Activated CD4-positive, alpha-beta T cell treated with anti-CD3 and anti-CD28 coated beads, Interleukin-2, amount 10 ng/mL, durations not matched to agents 7 days and 5 days (primary cell): ENCODE data around the gene ETS1. TPM values are rescaled to one million over a fixed set of nuclear protein-coding genes. Genes with fewer than 3 reads are reported as not detected.
A peak's percentile ranks its signal among the peaks of the same experiment; 100 is the strongest.

Experiments
- CTCF ChIA-PET: fragments of 350-600 bp; sonication (Branson Sonifier 250); formaldehyde crosslinking; loops from one replicate; lab custom pipeline; 2021; ENCODE audit warnings: antibody characterized with exemption; lab: Charles Lee
- POLR2A ChIA-PET: fragments of 350-600 bp; sonication (Branson Sonifier 250); formaldehyde crosslinking; loops from one replicate; lab custom pipeline; 2021; ENCODE audit warnings: antibody characterized with exemption; lab: Charles Lee
- DNase-seq: peaks from one replicate; pipeline ENCODE4 v3.0.0-alpha.2; 2020
- H3K27ac Mint-ChIP-seq: one replicate; pipeline ENCODE4 v1.8.0; 2021; ENCODE audit warnings: mild to moderate bottlenecking, moderate library complexity, mixed read lengths
- H3K27me3 Mint-ChIP-seq: one replicate; pipeline ENCODE4 v1.8.0; 2021; ENCODE audit warnings: mixed read lengths
- H3K36me3 Mint-ChIP-seq: one replicate; pipeline ENCODE4 v1.8.0; 2021; ENCODE audit warnings: low read depth, mixed read lengths
- H3K4me1 Mint-ChIP-seq: one replicate; pipeline ENCODE4 v1.8.0; 2021; ENCODE audit warnings: mixed read lengths
- H3K4me3 Mint-ChIP-seq: one replicate; pipeline ENCODE4 v1.8.0; 2021; ENCODE audit warnings: mild to moderate bottlenecking, moderate library complexity, mixed read lengths
- H3K9me3 Mint-ChIP-seq: one replicate; pipeline ENCODE4 v1.8.0; 2021; ENCODE audit warnings: mixed read lengths
- total RNA-seq, 2 experiments: library from RNA; stranded (reverse); gene quantifications; one replicate each; pipeline ENCODE4 v1.2.3, GENCODE V29; 2021

ETS1 gene
- total RNA-seq, 2 experiments from 2014 or later, result 580 to 648 TPM

- Mint-ChIP-seq H3K36me3 (peaks cover 88% of the 10 kb centered on the region), H3K9me3 (no peaks in the 10 kb centered on the region), H3K4me1 (peaks cover 94% of the 10 kb centered on the region), H3K27me3 (no peaks in the 10 kb centered on the region), H3K27ac (peak overlapping the region; percentile 88), H3K4me3 (peak overlapping the region; percentile 72)
- no peak for DNase-seq
- ChIA-PET POLR2A (no interaction called here), CTCF (interaction anchor here (0.7 to 3.4 kb wide), 9 partner anchors 8 to 134 kb away, joined by 3 to 19 read pairs (median 6); no protein-coding TSS in a partner anchor)
These were observed 88.6 kb downstream of the ETS1 start for GRCh38 chr11:128498721-128499245.

GRCh38 chr11:128497776-128498095 lies 89.6 kb downstream of the ETS1 start:
- H3K4me1 Mint-ChIP-seq, result peaks cover 95% of the 10 kb centered on the region
- peak overlapping the region; percentile 88 for H3K27ac Mint-ChIP-seq
- H3K27me3 Mint-ChIP-seq, result no peaks in the 10 kb centered on the region
- CTCF ChIA-PET, result interaction anchor here (0.7 to 3.4 kb wide), 14 partner anchors 8 to 209 kb away, joined by 3 to 19 read pairs (median 6); no protein-coding TSS in a partner anchor
- POLR2A ChIA-PET, result no interaction called here
- H3K9me3 Mint-ChIP-seq, result no peaks in the 10 kb centered on the region
- peak overlapping the region; percentile 72 for H3K4me3 Mint-ChIP-seq
- peaks cover 91% of the 10 kb centered on the region for H3K36me3 Mint-ChIP-seq
- no peak for DNase-seq

GRCh38 chr11:128497061-128497775 lies 90.1 kb downstream of the ETS1 start:
- DNase-seq, result no peak
- H3K27ac Mint-ChIP-seq, result peak overlapping the region; percentile 88
- H3K4me1 Mint-ChIP-seq, result peaks cover 95% of the 10 kb centered on the region
- H3K4me3 Mint-ChIP-seq, result peak overlapping the region; percentile 72
- H3K9me3 Mint-ChIP-seq, result no peaks in the 10 kb centered on the region
- ChIA-PET CTCF (interaction anchor here (0.7 to 3.4 kb wide), 16 partner anchors 8 to 208 kb away, joined by 3 to 19 read pairs (median 5); no protein-coding TSS in a partner anchor), POLR2A (interaction anchor here (1.0 kb wide), 1 partner anchor 32 kb away, joined by 4 read pairs; no protein-coding TSS in a partner anchor)
- H3K36me3 Mint-ChIP-seq, result peaks cover 91% of the 10 kb centered on the region
- H3K27me3 Mint-ChIP-seq, result no peaks in the 10 kb centered on the region

GRCh38 chr11:128496692-128497060 lies 90.7 kb downstream of the ETS1 start:
- no peaks in the 10 kb centered on the region for H3K27me3 Mint-ChIP-seq
- no peak for DNase-seq
- ChIA-PET CTCF (interaction anchor here (0.6 to 3.4 kb wide), 14 partner anchors 9 to 276 kb away, joined by 3 to 19 read pairs (median 5); no protein-coding TSS in a partner anchor), POLR2A (interaction anchor here (1.0 kb wide), 1 partner anchor 32 kb away, joined by 4 read pairs; no protein-coding TSS in a partner anchor)
- peak overlapping the region; percentile 72 for H3K4me3 Mint-ChIP-seq
- peak overlapping the region; percentile 88 for H3K27ac Mint-ChIP-seq
- no peaks in the 10 kb centered on the region for H3K9me3 Mint-ChIP-seq
- peaks cover 95% of the 10 kb centered on the region for H3K4me1 Mint-ChIP-seq
- H3K36me3 Mint-ChIP-seq, result peaks cover 91% of the 10 kb centered on the region

- Mint-ChIP-seq H3K27ac (peak overlapping the region; percentile 88), H3K27me3 (no peaks in the 10 kb centered on the region), H3K9me3 (no peaks in the 10 kb centered on the region), H3K4me3 (peak overlapping the region; percentile 72), H3K36me3 (peaks cover 91% of the 10 kb centered on the region), H3K4me1 (peaks cover 95% of the 10 kb centered on the region)
- ChIA-PET CTCF (interaction anchor here (0.6 to 3.4 kb wide), 9 partner anchors 9 to 276 kb away, joined by 3 to 19 read pairs (median 5); no protein-coding TSS in a partner anchor), POLR2A (no interaction called here)
- DNase-seq, result no peak
These were observed 91.1 kb downstream of the ETS1 start for GRCh38 chr11:128496249-128496648.

GRCh38 chr11:128494418-128495332 lies 92.7 kb downstream of the ETS1 start:
- no peaks in the 10 kb centered on the region for H3K9me3 Mint-ChIP-seq
- peak overlapping the region; percentile 52 for H3K4me3 Mint-ChIP-seq
- no peaks in the 10 kb centered on the region for H3K27me3 Mint-ChIP-seq
- peaks cover 96% of the 10 kb centered on the region for H3K4me1 Mint-ChIP-seq
- DNase-seq, result peak; percentile 49
- H3K27ac Mint-ChIP-seq, result peak overlapping the region; percentile 88
- peaks cover 91% of the 10 kb centered on the region for H3K36me3 Mint-ChIP-seq
- CTCF ChIA-PET, result interaction anchor here (0.5 to 1.9 kb wide), 5 partner anchors 133 to 255 kb away, joined by 3 to 5 read pairs (median 3); no protein-coding TSS in a partner anchor
- POLR2A ChIA-PET, result interaction anchor here (0.7 to 1.2 kb wide), 4 partner anchors 10 to 23 kb away, joined by 3 to 4 read pairs (median 3); no protein-coding TSS in a partner anchor

- Mint-ChIP-seq H3K27me3 (no peaks in the 10 kb centered on the region), H3K9me3 (no peaks in the 10 kb centered on the region), H3K27ac (peak overlapping the region; percentile 90), H3K4me1 (peaks cover 96% of the 10 kb centered on the region), H3K4me3 (peak overlapping the region; percentile 57), H3K36me3 (peaks cover 92% of the 10 kb centered on the region)
- POLR2A ChIA-PET, result interaction anchor here (0.8 to 1.2 kb wide), 3 partner anchors 9 to 22 kb away, joined by 3 to 4 read pairs (median 3); no protein-coding TSS in a partner anchor
- CTCF ChIA-PET, result interaction anchor here (0.5 to 2.7 kb wide), 10 partner anchors 8 to 210 kb away, joined by 3 to 9 read pairs (median 4); no protein-coding TSS in a partner anchor
- DNase-seq, result no peak
These were observed 93.8 kb downstream of the ETS1 start for GRCh38 chr11:128493570-128493965.

GRCh38 chr11:128492903-128493569 lies 94.3 kb downstream of the ETS1 start:
- H3K27ac Mint-ChIP-seq, result peak overlapping the region; percentile 90
- CTCF ChIA-PET, result interaction anchor here (0.5 to 2.7 kb wide), 10 partner anchors 9 to 210 kb away, joined by 3 to 9 read pairs (median 4); no protein-coding TSS in a partner anchor
- peaks cover 92% of the 10 kb centered on the region for H3K36me3 Mint-ChIP-seq
- no peaks in the 10 kb centered on the region for H3K9me3 Mint-ChIP-seq
- peak; percentile 54 for DNase-seq
- POLR2A ChIA-PET, result interaction anchor here (0.5 to 1.0 kb wide), 4 partner anchors 11 to 30 kb away, joined by 3 to 5 read pairs (median 3); no protein-coding TSS in a partner anchor
- no peaks in the 10 kb centered on the region for H3K27me3 Mint-ChIP-seq
- peaks cover 97% of the 10 kb centered on the region for H3K4me1 Mint-ChIP-seq
- peak overlapping the region; percentile 57 for H3K4me3 Mint-ChIP-seq

- no peak for DNase-seq
- Mint-ChIP-seq H3K9me3 (no peaks in the 10 kb centered on the region), H3K27me3 (no peaks in the 10 kb centered on the region), H3K27ac (peak overlapping the region; percentile 90), H3K4me3 (peak overlapping the region; percentile 57), H3K4me1 (peaks cover 96% of the 10 kb centered on the region), H3K36me3 (peaks cover 91% of the 10 kb centered on the region)
- POLR2A ChIA-PET, result interaction anchor here (0.5 to 0.9 kb wide), 2 partner anchors 12 to 31 kb away, joined by 3 to 5 read pairs; no protein-coding TSS in a partner anchor
- CTCF ChIA-PET, result interaction anchor here (0.9 to 2.7 kb wide), 9 partner anchors 9 to 203 kb away, joined by 3 to 9 read pairs (median 4); no protein-coding TSS in a partner anchor
These were observed 94.9 kb downstream of the ETS1 start for GRCh38 chr11:128492461-128492860.

GRCh38 chr11:128491195-128491936 lies 96.0 kb downstream of the ETS1 start:
- Mint-ChIP-seq H3K4me1 (peaks cover 93% of the 10 kb centered on the region), H3K27me3 (no peaks in the 10 kb centered on the region), H3K27ac (peak overlapping the region; percentile 90), H3K9me3 (no peaks in the 10 kb centered on the region), H3K36me3 (peaks cover 91% of the 10 kb centered on the region), H3K4me3 (peak overlapping the region; percentile 57)
- DNase-seq, result no peak
- ChIA-PET POLR2A (interaction anchor here (0.6 to 1.4 kb wide), 2 partner anchors 9 to 22 kb away, joined by 3 to 5 read pairs; no protein-coding TSS in a partner anchor), CTCF (interaction anchor here (0.6 to 2.7 kb wide), 8 partner anchors 11 to 452 kb away, joined by 3 to 9 read pairs (median 4); no protein-coding TSS in a partner anchor)
